WTC11 (cell line): ENCODE measurements around the gene MEGF6. TPM values are rescaled to one million over a fixed set of nuclear protein-coding genes. Genes with fewer than 3 reads are reported as not detected.

Source experiments
- ATAC-seq: fragments of 200-7000 bp; cut with Tn5 transposase; 2 replicates; pipeline ENCODE4 v1.10.0; 2021; ENCODE audit warnings: mild to moderate bottlenecking, moderate library complexity
- CTCF ChIA-PET: fragments of 300-600 bp; sonication (Branson Sonifier 250); formaldehyde crosslinking; loops from one replicate; lab custom pipeline; 2021; ENCODE audit warnings: antibody characterized with exemption; lab: Charles Lee
- POLR2A ChIA-PET: fragments of 350-600 bp; sonication (Branson Sonifier 250); formaldehyde crosslinking; loops from one replicate; lab custom pipeline; 2021; ENCODE audit warnings: antibody characterized with exemption; lab: Charles Lee
- DNase-seq: peaks from one replicate; pipeline ENCODE4 v3.0.0; 2021; ENCODE audit warnings: low spot score
- H3K27ac Mint-ChIP-seq: 2 replicates; pipeline ENCODE4 v1.8.0; 2021; ENCODE audit warnings: mixed read lengths
- H3K27me3 Mint-ChIP-seq: 2 replicates; pipeline ENCODE4 v1.8.0; 2021; ENCODE audit warnings: low read depth, mild to moderate bottlenecking, moderate library complexity, mixed read lengths
- H3K36me3 Mint-ChIP-seq: 2 replicates; pipeline ENCODE4 v1.8.0; 2021; ENCODE audit warnings: mixed read lengths
- H3K4me1 Mint-ChIP-seq: 2 replicates; pipeline ENCODE4 v1.8.0; 2022; ENCODE audit warnings: mixed read lengths
- H3K4me3 Mint-ChIP-seq: 2 replicates; pipeline ENCODE4 v1.8.0; 2021; ENCODE audit warnings: mild to moderate bottlenecking, moderate library complexity, mixed read lengths
- H3K9me3 Mint-ChIP-seq: 2 replicates; pipeline ENCODE4 v1.8.0; 2021; ENCODE audit warnings: mixed read lengths
- CREM ChIP-seq: sonication (generic); formaldehyde crosslinking; IDR thresholded peaks from 2 replicates; pipeline ENCODE4 v1.8.1; 2022; ENCODE audit warnings: mild to moderate bottlenecking, missing genetic modification reagents, moderate library complexity
- ELF4 ChIP-seq: sonication (generic); formaldehyde crosslinking; IDR thresholded peaks from 2 replicates; pipeline ENCODE4 v1.8.1; 2022; ENCODE audit warnings: low read depth, mild to moderate bottlenecking, moderate library complexity, missing genetic modification reagents
- ETV6 ChIP-seq: sonication (generic); formaldehyde crosslinking; IDR thresholded peaks from 2 replicates; pipeline ENCODE4 v1.8.1; 2022; ENCODE audit warnings: mild to moderate bottlenecking, missing genetic modification reagents
- HMGA2 ChIP-seq: fragments of 250-450 bp; sonication (Bioruptor Pico); IDR thresholded peaks from 2 replicates; pipeline ENCODE4 v1.4.0; 2021; ENCODE audit warnings: mild to moderate bottlenecking, moderate library complexity
- KAT7 ChIP-seq: sonication (generic); formaldehyde crosslinking; IDR thresholded peaks from 2 replicates; pipeline ENCODE4 v1.8.1; 2023; ENCODE audit warnings: missing genetic modification reagents, mild to moderate bottlenecking, borderline replicate concordance
- MYBL2 ChIP-seq: sonication (generic); formaldehyde crosslinking; IDR thresholded peaks from 2 replicates; pipeline ENCODE4 v1.8.1; 2023; ENCODE audit warnings: mild to moderate bottlenecking, moderate library complexity, missing genetic modification reagents
- NFATC4 ChIP-seq: fragments of 250-450 bp; sonication (Bioruptor Pico); IDR thresholded peaks from 2 replicates; pipeline ENCODE4 v1.9.0; 2021; ENCODE audit warnings: mild to moderate bottlenecking
- NFE2L1 ChIP-seq: sonication (generic); formaldehyde crosslinking; IDR thresholded peaks from 2 replicates; pipeline ENCODE4 v1.8.1; 2023; ENCODE audit warnings: missing genetic modification reagents
- NFYB ChIP-seq: sonication (generic); formaldehyde crosslinking; conservative IDR thresholded peaks from 2 replicates; pipeline ENCODE4 v1.8.0; 2022; ENCODE audit warnings: low read depth, missing genetic modification reagents
- TEAD4 ChIP-seq: sonication (generic); formaldehyde crosslinking; IDR thresholded peaks from 2 replicates; pipeline ENCODE4 v1.8.0; 2022; ENCODE audit warnings: mild to moderate bottlenecking, missing genetic modification reagents
- TP53 ChIP-seq: sonication (generic); formaldehyde crosslinking; IDR thresholded peaks from 2 replicates; pipeline ENCODE4 v1.8.1; 2023; ENCODE audit warnings: mild to moderate bottlenecking, missing genetic modification reagents
- ZBTB21 ChIP-seq: sonication (generic); formaldehyde crosslinking; IDR thresholded peaks from 2 replicates; pipeline ENCODE4 v1.8.1; 2023; ENCODE audit warnings: mild to moderate bottlenecking, missing genetic modification reagents, borderline replicate concordance
- ZNF396 ChIP-seq: fragments of 250-450 bp; sonication (Bioruptor Pico); IDR thresholded peaks from 2 replicates; pipeline ENCODE4 v1.8.0; 2021; ENCODE audit warnings: mild to moderate bottlenecking, moderate library complexity, borderline replicate concordance
- ZNF671 ChIP-seq: fragments of 250-450 bp; sonication (Bioruptor Pico); IDR thresholded peaks from 2 replicates; pipeline ENCODE4 v1.8.0; 2021; ENCODE audit warnings: mild to moderate bottlenecking
- total RNA-seq: library from RNA; stranded (reverse); gene quantifications from 3 replicates; pipeline ENCODE4 v1.2.3, GENCODE V29; 2021
- TF ChIP-seq, protein P1 (sequence below): fragments of 250-450 bp; sonication (Bioruptor Pico); IDR thresholded peaks from 2 replicates; pipeline ENCODE4 v1.9.0; 2021; ENCODE audit warnings: moderate library complexity, mild to moderate bottlenecking, inconsistent platforms, borderline replicate concordance
- TF ChIP-seq, protein P2 (sequence below): sonication (generic); formaldehyde crosslinking; IDR thresholded peaks from 2 replicates; pipeline ENCODE4 v1.8.0; 2023; ENCODE audit warnings: mild to moderate bottlenecking, missing genetic modification reagents
- TF ChIP-seq, protein P3 (sequence below): sonication (generic); formaldehyde crosslinking; IDR thresholded peaks from 2 replicates; pipeline ENCODE4 v1.8.0; 2022; ENCODE audit warnings: mild to moderate bottlenecking, missing genetic modification reagents
- TF ChIP-seq, protein P4 (sequence below): fragments of 200-600 bp; IDR thresholded peaks from 2 replicates; pipeline ENCODE4 v1.8.0; 2022; ENCODE audit warnings: antibody characterized with exemption
- TF ChIP-seq, protein P5 (sequence below): fragments of 250-450 bp; sonication (Bioruptor Pico); IDR thresholded peaks from 2 replicates; pipeline ENCODE4 v1.8.0; 2021; ENCODE audit warnings: mild to moderate bottlenecking

The MEGF6 gene
- total RNA-seq, 1 experiment from 2014 or later = 24.9 TPM

DNA sequence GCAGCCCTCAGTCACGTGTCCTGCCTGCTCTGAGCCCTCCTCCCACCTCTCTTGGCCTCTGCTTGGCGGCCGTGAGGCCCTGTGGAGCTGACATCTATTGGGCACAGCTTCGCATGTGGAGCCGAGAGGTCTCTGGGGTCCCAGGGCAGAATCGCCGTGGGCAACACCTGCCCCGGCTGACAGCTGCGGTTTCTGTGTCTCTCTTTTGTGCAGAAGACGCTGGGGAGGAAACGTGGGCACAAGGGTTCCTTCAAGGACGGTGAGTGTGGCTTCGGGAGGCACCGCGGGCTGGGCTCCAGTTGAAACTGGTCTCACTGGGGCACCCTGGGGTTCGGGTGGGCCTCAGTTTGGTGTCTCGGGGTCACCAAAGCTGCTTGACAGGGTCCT is 145.4 kb downstream of the MEGF6 start (continued):
- TF ChIP-seq, protein P1, sequence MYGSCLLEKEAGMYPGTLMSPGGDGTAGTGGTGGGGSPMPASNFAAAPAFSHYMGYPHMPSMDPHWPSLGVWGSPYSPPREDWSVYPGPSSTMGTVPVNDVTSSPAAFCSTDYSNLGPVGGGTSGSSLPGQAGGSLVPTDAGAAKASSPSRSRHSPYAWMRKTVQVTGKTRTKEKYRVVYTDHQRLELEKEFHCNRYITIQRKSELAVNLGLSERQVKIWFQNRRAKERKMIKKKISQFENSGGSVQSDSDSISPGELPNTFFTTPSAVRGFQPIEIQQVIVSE (CRISPR knock-in tag) = no peak
- TF ChIP-seq KAT7 (CRISPR knock-in tag) = no peak
- no peak for TF ChIP-seq ELF4
- TF ChIP-seq, protein P2, sequence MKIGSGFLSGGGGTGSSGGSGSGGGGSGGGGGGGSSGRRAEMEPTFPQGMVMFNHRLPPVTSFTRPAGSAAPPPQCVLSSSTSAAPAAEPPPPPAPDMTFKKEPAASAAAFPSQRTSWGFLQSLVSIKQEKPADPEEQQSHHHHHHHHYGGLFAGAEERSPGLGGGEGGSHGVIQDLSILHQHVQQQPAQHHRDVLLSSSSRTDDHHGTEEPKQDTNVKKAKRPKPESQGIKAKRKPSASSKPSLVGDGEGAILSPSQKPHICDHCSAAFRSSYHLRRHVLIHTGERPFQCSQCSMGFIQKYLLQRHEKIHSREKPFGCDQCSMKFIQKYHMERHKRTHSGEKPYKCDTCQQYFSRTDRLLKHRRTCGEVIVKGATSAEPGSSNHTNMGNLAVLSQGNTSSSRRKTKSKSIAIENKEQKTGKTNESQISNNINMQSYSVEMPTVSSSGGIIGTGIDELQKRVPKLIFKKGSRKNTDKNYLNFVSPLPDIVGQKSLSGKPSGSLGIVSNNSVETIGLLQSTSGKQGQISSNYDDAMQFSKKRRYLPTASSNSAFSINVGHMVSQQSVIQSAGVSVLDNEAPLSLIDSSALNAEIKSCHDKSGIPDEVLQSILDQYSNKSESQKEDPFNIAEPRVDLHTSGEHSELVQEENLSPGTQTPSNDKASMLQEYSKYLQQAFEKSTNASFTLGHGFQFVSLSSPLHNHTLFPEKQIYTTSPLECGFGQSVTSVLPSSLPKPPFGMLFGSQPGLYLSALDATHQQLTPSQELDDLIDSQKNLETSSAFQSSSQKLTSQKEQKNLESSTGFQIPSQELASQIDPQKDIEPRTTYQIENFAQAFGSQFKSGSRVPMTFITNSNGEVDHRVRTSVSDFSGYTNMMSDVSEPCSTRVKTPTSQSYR (CRISPR knock-in tag) = no peak

DNA sequence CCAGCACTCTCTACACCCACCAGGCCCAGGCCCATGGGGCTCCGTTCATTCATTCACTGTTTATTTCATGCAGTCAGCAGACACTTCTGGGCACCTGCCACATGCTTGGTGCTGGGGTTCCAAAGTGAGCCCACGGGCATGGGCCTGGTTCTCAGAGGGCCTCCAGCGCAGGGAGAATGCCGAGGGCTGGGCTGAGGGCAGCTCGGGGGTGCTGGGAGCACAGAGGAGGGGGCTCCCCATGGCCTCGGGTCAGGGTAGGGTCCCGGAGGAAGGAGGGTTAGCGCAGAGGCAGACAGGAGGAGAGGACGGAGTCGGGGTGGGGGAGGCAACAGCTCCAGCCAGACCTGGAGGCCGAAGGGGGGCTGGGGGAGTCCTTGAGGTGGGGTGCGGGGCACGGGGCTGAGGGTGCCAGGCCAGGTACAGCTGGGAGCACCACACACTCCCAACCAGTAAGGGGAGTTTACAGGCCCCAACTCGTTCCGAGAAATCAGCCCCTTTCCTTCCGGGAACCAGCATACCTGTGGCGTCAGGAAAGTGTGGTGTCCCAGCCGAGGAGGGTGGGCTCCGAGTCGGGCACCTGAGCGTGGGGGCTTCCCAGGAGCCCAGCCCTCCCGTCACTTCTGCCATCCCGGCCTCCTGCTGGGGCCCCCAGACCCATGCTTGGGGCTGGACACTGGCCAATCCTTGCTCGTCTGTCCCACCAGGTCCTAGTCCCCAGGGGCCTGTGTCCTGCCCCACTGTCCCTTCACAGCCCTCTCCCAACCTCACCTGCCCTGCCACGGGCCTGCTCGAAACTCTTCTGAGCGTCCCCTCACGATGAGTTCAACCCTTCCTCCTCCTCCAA is 146.0 kb downstream of the MEGF6 start:
- no peak for ATAC-seq
- no peaks in the 10 kb centered on the region for H3K27me3 Mint-ChIP-seq
- DNase-seq = peak; percentile 10
- H3K27ac Mint-ChIP-seq = peak overlapping the region; percentile 89
- TF ChIP-seq NFYB (CRISPR knock-in tag) = no peak
- POLR2A ChIA-PET = no interaction called here
- H3K4me3 Mint-ChIP-seq = no peak overlapping the region
- CTCF ChIA-PET = interaction anchor here (0.7 to 6.7 kb wide), 3 partner anchors 12 to 41 kb away, joined by 6 to 41 read pairs (median 12); no protein-coding TSS in a partner anchor
- no peaks in the 10 kb centered on the region for H3K9me3 Mint-ChIP-seq
- no peaks in the 10 kb centered on the region for H3K36me3 Mint-ChIP-seq
- H3K4me1 Mint-ChIP-seq = peaks cover 4% of the 10 kb centered on the region

DNA sequence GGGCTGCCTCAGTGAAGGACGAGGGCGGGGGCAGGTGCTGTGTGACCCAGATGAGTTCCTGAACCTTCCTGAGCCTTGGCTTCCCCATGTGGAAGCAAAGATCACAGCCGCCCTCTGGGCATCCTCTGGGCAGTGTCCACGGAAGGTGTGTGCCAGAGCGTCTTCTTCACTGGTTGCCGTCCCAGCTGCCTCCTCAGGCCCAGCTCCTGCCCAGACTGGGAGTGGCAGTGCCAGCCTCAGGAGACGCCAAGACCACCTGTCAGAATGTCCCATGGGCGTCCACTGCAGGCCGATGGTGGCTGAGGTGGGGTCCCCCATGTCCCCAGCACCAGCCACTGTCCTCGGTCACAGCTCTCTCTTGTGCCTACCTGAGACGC is 146.7 kb downstream of the MEGF6 start:
- H3K4me3 Mint-ChIP-seq = no peak overlapping the region
- H3K9me3 Mint-ChIP-seq = no peaks in the 10 kb centered on the region
- TF ChIP-seq TP53 (CRISPR knock-in tag) (no peak), ELF4 (no peak), NFATC4 (CRISPR knock-in tag) (no peak), MYBL2 (CRISPR knock-in tag) (no peak), HMGA2 (CRISPR knock-in tag) (no peak), NFE2L1 (CRISPR knock-in tag) (no peak), ZNF671 (CRISPR knock-in tag) (no peak), CREM (CRISPR knock-in tag) (no peak), TEAD4 (CRISPR knock-in tag) (no peak), ETV6 (CRISPR knock-in tag) (no peak), ZBTB21 (CRISPR knock-in tag) (no peak), ZNF396 (no peak)
- TF ChIP-seq, protein P3, sequence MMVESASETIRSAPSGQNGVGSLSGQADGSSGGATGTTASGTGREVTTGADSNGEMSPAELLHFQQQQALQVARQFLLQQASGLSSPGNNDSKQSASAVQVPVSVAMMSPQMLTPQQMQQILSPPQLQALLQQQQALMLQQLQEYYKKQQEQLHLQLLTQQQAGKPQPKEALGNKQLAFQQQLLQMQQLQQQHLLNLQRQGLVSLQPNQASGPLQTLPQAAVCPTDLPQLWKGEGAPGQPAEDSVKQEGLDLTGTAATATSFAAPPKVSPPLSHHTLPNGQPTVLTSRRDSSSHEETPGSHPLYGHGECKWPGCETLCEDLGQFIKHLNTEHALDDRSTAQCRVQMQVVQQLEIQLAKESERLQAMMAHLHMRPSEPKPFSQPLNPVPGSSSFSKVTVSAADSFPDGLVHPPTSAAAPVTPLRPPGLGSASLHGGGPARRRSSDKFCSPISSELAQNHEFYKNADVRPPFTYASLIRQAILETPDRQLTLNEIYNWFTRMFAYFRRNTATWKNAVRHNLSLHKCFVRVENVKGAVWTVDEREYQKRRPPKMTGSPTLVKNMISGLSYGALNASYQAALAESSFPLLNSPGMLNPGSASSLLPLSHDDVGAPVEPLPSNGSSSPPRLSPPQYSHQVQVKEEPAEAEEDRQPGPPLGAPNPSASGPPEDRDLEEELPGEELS (CRISPR knock-in tag) = no peak
- TF ChIP-seq, protein P2 (CRISPR knock-in tag) = no peak
- TF ChIP-seq, protein P4, sequence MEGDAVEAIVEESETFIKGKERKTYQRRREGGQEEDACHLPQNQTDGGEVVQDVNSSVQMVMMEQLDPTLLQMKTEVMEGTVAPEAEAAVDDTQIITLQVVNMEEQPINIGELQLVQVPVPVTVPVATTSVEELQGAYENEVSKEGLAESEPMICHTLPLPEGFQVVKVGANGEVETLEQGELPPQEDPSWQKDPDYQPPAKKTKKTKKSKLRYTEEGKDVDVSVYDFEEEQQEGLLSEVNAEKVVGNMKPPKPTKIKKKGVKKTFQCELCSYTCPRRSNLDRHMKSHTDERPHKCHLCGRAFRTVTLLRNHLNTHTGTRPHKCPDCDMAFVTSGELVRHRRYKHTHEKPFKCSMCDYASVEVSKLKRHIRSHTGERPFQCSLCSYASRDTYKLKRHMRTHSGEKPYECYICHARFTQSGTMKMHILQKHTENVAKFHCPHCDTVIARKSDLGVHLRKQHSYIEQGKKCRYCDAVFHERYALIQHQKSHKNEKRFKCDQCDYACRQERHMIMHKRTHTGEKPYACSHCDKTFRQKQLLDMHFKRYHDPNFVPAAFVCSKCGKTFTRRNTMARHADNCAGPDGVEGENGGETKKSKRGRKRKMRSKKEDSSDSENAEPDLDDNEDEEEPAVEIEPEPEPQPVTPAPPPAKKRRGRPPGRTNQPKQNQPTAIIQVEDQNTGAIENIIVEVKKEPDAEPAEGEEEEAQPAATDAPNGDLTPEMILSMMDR = no peak
- TF ChIP-seq, protein P5, sequence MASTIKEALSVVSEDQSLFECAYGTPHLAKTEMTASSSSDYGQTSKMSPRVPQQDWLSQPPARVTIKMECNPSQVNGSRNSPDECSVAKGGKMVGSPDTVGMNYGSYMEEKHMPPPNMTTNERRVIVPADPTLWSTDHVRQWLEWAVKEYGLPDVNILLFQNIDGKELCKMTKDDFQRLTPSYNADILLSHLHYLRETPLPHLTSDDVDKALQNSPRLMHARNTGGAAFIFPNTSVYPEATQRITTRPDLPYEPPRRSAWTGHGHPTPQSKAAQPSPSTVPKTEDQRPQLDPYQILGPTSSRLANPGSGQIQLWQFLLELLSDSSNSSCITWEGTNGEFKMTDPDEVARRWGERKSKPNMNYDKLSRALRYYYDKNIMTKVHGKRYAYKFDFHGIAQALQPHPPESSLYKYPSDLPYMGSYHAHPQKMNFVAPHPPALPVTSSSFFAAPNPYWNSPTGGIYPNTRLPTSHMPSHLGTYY (CRISPR knock-in tag) = no peak
- H3K4me1 Mint-ChIP-seq = peaks cover 3% of the 10 kb centered on the region; the same call in 1 of the 2 replicates
- H3K27ac Mint-ChIP-seq = peak overlapping the region; percentile 68
- H3K27me3 Mint-ChIP-seq = no peaks in the 10 kb centered on the region
- no peaks in the 10 kb centered on the region for H3K36me3 Mint-ChIP-seq
- CTCF ChIA-PET = interaction anchor here (6.7 kb wide), 1 partner anchor 11 kb away, joined by 41 read pairs; no protein-coding TSS in a partner anchor
- DNase-seq (no peak), ATAC-seq (no peak)
- POLR2A ChIA-PET = no interaction called here
